ENCODE data around the gene CBX7.

Gene CBX7

DNA sequence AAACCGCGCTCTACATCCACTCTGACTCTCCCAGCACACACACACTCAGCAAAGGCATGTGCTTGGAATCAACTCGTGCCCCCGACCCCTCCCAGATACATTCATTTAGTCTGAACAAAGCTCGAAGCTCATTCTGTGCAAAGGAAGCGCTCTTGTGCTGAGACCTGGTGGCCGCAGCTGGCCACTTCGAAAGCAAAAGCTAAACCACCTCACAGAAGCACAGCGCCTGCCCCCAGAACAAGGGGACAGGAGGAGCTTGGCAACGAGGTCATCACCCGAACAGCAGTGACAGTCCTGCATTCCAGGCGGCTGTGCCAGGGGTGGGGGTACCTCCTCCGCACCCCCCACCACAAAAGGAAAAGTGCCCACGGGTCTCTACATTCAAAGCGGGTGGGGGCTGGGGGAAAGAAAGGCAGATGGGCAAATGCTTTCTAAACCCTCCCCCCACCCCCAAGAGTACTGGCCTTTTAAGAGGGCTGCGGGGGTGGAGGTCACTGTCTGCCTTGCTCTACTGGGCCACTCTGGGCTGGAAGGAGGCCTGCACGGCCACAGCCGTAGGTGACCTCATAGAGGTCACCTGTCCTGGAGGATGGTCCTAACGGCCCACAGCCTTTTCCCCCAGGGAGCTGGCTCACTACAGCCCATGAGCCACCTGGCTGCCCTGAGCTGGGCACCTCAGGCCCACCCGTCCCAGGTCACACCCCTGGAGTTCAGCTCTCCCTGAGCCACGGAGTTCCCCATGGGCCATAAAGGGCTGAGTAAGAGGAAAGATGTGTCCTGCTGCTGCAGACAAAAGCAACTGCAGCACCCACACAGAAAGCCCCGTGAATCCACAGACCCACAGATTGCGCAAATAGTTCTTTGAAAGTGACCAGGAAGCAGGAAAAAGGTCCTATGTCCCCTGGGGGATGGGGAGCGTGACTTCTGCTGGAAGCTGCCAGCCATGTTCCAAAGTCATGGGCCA lies 21.3 kb downstream of the CBX7 start:
- no peak for TF ChIP-seq ZNF274 (IDR thresholded peaks at IDR 0.05; ENCODE audit: low read depth, low read length)
- no peak overlapping the region for H3K4me3 ChIP-seq (ENCODE audit: low read length)

DNA sequence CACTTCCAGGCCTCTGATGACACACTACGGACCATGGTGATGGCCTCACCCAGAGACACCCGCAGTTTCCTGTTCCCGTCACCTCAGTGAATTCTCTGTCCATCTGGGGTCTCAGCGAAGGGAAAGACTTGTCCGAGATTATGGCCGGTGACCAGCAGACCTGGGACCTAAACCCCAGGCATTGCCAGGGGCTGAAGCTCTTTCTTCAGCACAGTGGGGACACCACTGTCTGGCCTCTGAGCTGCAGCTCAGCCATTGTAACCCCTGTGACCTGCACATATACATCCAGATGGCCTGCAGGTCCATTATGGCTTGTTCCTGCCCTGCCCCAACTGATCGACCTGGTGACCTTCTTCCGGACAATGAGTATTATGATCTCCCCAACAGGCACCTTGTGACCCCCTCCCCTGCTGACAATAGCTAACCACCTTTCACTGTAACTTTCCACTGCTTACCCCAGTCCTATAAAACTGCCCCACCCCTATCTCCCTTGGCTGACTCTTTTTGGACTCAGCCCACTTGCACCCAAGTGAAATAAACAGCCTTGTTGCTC lies 22.3 kb downstream of the CBX7 start:
- no peak overlapping the region for H3K4me3 ChIP-seq (ENCODE audit: low read length)
- no peak for TF ChIP-seq ZNF274 (IDR thresholded peaks at IDR 0.05; ENCODE audit: low read depth, low read length)

DNA sequence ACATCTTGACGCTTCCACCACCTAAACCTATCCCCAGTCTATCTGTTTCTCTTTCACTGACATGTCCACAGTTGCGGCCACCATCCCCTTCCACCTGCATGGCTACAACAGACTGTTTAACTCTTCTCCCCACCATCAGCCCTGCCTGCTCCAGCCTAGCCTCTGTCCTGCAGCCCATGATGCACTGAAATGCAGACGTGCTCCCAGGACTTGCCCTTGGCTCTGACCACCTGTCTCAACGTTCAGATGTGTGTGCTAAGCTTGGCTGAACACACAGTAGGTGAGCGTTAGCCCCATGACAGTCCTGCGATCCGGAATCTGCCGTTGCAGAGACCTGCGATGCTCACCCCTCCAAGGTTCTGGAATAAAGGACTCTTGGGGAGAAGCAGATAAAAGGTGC lies 22.7 kb downstream of the CBX7 start:
- TF ChIP-seq ZNF274 (IDR thresholded peaks at IDR 0.05; ENCODE audit: low read depth, low read length) = no peak

DNA sequence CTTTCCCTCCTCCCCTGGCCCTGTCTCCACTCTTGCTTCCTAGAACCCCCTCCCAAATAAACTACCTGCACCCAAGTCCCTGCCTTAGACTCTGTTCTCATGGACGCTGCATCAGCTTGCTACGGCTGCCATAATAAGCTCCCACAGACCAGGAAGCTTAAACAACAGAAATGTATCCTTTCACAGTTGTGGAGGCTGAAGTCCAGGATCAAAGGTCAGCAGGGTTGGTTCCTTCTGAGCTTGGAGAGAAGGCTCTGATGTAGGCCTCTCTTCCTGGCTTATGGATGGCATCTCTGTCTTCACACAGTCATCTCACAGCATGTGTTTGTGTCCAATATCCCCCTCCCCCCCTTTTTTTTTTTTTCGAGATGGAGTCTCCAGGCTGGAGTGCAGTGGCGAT lies 23.4 kb downstream of the CBX7 start:
- no peak overlapping the region for H3K4me3 ChIP-seq (ENCODE audit: low read length)
- no peak for TF ChIP-seq ZNF274 (IDR thresholded peaks at IDR 0.05; ENCODE audit: low read depth, low read length)

More for the DNA sequence above, 22.7 kb downstream of the CBX7 start:
- H3K4me3 ChIP-seq (ENCODE audit: low read length) = no peak overlapping the region

DNA sequence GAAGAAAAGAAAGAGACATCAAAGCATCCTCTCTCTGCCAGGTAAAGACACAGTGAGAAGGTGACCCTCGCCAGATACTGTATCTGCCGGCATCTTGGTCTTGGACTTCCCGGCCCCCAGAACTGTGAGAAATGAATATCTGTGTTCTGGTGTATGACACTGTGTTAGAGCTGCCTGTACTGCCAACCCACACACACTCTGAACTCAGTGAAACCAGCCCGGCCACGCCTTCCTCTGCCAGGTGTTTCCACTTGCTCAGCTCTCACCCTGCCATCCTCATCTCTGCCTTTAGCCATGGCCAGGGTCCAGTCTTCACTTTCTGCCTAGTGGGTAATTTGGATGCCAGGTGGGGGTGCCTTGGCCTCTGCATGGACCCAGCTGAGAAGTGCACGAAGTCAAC lies 24.0 kb downstream of the CBX7 start:
- no peak overlapping the region for H3K4me3 ChIP-seq (ENCODE audit: low read length)
- no peak for TF ChIP-seq ZNF274 (IDR thresholded peaks at IDR 0.05; ENCODE audit: low read depth, low read length)

DNA sequence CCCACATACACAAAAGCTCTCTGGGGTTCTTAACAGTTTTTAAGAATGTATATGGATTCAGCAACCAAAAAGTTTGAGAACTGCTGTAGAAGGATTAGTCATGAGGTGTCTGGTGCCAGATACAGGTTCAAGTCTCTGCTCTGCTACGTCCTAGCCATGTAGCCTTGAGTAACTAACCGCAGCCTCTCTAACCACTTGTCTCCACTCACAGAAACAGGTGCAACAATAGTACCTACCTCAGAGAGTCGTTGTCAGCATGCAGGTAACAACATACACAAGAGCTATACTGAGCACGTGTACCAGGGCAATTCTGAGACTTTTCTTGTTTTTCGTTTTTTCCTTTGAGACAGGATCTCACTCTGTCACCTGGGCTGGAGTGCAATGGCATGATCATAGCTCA lies 26.9 kb downstream of the CBX7 start:
- TF ChIP-seq ZNF274 (IDR thresholded peaks at IDR 0.05; ENCODE audit: low read depth, low read length) = no peak
- H3K4me3 ChIP-seq (ENCODE audit: low read length) = no peak overlapping the region

DNA sequence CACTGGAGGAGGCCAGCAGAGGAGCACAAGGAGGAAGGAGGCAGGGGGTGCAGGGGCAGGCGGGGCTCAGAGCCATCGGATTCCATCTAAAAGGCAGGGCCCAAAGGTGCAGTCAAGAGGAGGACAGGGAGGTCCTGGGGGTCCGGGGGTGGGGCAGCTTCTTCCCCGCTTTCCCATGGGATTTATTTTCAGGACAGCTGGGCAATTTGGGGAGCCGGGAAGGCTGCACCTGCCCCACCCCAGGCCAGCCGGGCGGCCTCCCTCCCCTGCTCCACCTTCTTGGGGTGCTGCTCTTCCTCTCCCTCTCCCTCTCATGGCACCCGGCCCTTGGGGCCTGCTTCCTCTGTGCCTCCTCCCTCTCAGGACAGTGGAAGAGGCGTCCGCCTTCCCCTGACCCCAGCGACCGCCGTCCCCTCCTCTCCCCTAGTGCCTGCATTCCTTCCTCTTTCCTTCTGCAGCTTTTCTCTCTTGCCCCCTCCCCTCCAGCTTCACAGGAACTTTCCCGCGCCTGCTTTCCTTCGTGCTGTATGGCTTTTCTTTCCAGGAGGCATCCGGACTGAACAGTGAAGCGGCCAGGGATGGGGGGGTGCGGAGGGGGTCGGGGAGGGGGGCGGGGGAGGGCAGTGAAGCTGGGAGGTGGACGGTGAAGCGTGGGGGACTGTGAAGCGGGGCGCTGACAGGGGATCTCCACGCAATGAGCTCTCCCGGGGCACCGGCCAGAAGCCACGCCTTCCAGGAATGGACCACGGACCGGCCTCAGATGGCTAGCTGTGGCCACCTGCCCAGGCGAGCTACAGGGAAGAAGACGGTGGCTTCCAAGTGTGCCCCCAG lies 28.5 kb downstream of the CBX7 start:
- no peak for TF ChIP-seq ZNF274 (IDR thresholded peaks at IDR 0.05; ENCODE audit: low read depth, low read length)
- no peak overlapping the region for H3K4me3 ChIP-seq (ENCODE audit: low read length)

DNA sequence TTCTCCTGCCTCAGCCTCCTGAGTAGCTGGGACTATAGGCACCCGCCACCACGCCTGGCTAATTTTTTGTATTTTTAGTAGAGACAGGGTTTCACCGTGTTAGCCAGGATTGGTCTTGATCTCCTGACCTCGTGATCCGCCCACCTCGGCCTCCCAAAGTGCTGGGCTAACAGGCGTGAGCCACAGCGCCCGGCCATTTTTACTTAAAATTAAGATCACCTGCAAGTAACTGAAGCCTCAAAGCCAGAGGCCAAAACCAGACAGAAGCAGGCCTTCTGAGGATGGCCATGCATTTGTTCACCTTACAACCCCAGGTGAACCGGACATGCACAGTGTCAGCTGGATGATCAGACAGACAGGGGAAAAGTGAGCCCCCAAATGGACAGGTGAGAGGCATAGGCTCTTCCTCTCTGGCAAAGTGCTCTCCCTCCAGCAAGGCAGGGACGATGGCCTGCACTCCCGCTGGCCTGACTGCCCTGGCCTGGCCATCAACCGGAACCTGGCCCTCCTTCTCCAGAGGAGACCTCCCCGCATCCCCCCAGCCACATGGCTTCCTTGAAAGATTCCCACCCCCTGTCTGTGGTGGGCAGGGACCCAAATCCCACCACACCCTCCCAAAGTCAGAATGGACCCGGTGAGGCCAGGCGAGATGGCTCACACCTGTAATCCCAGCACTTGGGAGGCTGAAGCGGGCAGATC lies 29.6 kb downstream of the CBX7 start:
- no peak overlapping the region for H3K4me3 ChIP-seq (ENCODE audit: low read length)
- no peak for TF ChIP-seq ZNF274 (IDR thresholded peaks at IDR 0.05; ENCODE audit: low read depth, low read length)

DNA sequence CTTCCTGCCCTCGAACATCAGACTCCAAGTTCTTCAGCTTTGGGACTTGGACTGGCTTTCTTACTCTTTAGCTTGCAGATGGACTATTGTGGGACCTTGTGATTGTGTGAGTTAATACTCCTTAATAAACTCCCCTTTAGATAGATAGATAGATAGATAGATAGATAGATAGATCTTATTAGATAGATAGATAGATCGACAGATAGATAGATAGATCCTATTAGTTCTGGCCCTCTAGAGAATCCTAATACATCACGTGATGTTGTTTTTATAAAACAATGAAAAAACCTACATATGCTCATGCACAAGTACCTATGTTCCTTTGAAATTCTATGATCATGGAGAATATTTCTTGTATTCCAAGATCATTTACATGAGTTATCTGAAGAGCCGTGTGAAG lies 31.5 kb downstream of the CBX7 start:
- TF ChIP-seq ZNF274 (IDR thresholded peaks at IDR 0.05; ENCODE audit: low read depth, low read length) = no peak
- H3K4me3 ChIP-seq (ENCODE audit: low read length) = no peak overlapping the region

DNA sequence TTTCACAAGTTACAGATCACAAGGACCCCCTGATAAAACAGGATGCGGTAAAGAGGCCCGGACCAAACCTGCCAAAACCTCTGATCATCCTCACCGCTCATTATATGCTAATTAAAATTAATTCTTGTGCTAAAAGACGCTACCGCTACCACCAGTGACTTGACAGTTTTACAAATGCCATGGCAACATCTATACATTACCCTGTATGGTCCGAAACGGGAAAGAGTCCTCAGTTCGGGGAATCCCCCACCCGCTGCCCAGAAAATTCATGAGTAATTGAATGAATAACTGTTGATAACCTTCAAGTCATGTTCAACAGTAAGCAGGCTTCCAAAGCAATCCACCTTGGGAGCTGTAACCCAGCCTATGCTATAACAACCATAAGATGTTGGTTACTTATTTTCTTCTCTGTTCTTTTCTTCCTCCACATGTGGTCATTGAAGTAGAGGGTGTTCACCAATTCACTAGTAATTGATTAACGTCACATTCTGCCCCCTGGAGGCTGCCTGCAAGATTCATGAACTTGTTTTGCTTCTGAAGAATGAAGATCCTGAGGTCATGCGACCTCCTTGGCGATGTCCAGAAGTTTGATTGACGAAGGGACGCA lies 34.8 kb downstream of the CBX7 start:
- no peak for TF ChIP-seq ZNF274 (IDR thresholded peaks at IDR 0.05; ENCODE audit: low read depth, low read length)
- H3K4me3 ChIP-seq (ENCODE audit: low read length) = peak overlapping the region; percentile 9; the same call in 1 of the 2 replicates

DNA sequence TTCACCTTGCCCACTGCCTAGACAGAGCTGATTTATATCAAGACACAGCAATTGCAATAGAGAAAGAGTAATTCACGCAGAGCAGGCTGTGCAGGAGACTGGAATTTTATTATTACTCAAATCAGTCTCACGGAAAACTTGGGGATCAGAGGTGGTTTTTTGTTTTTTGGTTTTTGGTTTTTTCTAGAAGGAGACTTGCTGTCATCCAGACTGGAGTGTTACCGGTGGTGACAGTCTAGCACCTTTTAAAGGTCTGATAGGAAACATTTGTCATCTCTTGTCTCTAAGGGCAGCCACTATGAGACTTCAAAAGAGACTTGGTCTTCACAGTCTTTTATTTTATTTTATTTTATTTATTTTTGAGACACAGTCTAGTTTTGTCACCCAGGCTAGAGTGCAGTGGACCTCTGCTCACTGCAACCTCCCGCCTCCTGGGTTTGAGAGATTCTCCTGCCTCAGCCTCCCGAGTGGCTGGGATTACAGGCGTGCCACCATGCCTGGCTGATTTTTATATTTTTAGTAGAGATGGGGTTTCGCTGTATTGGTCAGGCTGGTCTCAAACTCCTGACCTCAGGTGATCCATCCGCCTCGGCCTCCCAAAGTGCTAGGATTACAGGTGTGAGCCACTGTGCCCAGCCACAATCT lies 36.4 kb downstream of the CBX7 start:
- TF ChIP-seq ZNF274 (IDR thresholded peaks at IDR 0.05; ENCODE audit: low read depth, low read length) = no peak
- H3K4me3 ChIP-seq (ENCODE audit: low read length) = no peak overlapping the region

DNA sequence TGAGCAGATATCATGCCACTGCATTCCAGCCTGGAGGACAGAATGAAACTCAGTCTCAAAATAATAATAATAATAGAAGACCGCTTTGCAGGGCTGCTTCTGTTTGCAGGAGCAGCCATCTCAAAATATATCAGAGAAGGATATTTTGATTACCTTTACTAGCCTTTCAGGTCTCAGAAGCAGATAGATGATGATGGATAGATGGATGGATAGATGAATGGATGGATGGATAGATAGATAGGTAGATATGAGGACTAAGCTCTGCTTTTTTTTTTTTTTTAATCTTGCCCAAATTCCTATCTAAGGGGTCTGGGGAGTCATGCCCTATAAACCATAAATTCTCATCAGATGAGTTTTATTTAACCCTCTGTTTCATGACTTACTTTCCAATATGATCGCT lies 36.9 kb downstream of the CBX7 start:
- no peak overlapping the region; the same call in 1 of the 2 replicates for H3K4me3 ChIP-seq (ENCODE audit: low read length)
- no peak for TF ChIP-seq ZNF274 (IDR thresholded peaks at IDR 0.05; ENCODE audit: low read depth, low read length)

DNA sequence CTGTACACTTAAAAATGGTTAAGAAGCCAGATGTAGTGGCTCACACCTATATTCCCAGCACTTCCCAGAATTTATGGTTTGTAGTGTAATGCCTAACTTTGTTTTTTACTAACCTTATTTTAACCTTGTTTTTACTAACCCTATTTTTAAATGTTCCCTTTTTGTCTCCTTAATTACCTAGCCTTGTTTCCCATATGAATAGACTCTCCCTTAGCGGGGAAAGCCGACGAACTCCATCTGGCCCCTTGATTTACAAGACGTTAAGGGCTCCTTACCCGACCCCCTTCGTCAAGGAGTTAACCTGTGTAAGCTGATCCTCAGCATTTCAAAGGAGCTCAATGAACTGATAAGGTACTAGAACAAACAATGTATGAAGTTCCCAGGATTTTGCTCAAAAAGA lies 38.4 kb downstream of the CBX7 start:
- no peak overlapping the region for H3K4me3 ChIP-seq (ENCODE audit: low read length)
- TF ChIP-seq ZNF274 (IDR thresholded peaks at IDR 0.05; ENCODE audit: low read depth, low read length) = no peak

All from GM08714 (cell line).